H9 (cell line): Measurements from ENCODE around the gene MALRD1. TPM values are rescaled to one million over a fixed set of nuclear protein-coding genes. Genes with fewer than 3 reads are reported as not detected.

ENCODE experiments used
- DNase-seq: peaks from one replicate; pipeline ENCODE4 v3.0.0-alpha.2; 2017
- H2AFZ ChIP-seq: one replicate; pipeline ENCODE4 v1.6.1; 2013; ENCODE audit warnings: mild to moderate bottlenecking, low read length, control low read depth, moderate library complexity
- H2AK5ac ChIP-seq: 2 replicates; pipeline ENCODE4 v1.6.1; 2013; ENCODE audit warnings: low read length, control low read depth, mixed read lengths; ENCODE audit not compliant: insufficient read length
- H2BK120ac ChIP-seq: one replicate; pipeline ENCODE4 v1.6.1; 2013; ENCODE audit warnings: low read depth, mild to moderate bottlenecking, low read length, control low read depth, inconsistent platforms; ENCODE audit not compliant: poor library complexity, severe bottlenecking
- H2BK12ac ChIP-seq: 2 replicates; pipeline ENCODE4 v1.6.1; 2013; ENCODE audit warnings: low read length, control low read depth, mixed read lengths, low read depth; ENCODE audit not compliant: insufficient read length
- H2BK15ac ChIP-seq: 2 replicates; pipeline ENCODE4 v1.6.1; 2013; ENCODE audit warnings: low read depth, low read length, control low read depth
- H2BK20ac ChIP-seq: one replicate; pipeline ENCODE4 v1.6.1; 2013; ENCODE audit warnings: low read depth, mild to moderate bottlenecking, low read length, control low read depth, inconsistent platforms; ENCODE audit not compliant: poor library complexity, severe bottlenecking
- H2BK5ac ChIP-seq: 2 replicates; pipeline ENCODE4 v1.6.1; 2013; ENCODE audit warnings: low read length, control low read depth, mixed read lengths; ENCODE audit not compliant: insufficient read length
- H3K14ac ChIP-seq: 2 replicates; pipeline ENCODE4 v1.6.1; 2013; ENCODE audit warnings: low read length, control low read depth; ENCODE audit not compliant: insufficient read depth
- H3K18ac ChIP-seq: 2 replicates; pipeline ENCODE4 v1.6.1; 2013; ENCODE audit warnings: low read depth, mild to moderate bottlenecking, mixed read lengths, low read length, control low read depth; ENCODE audit not compliant: insufficient read length
- H3K23ac ChIP-seq: 2 replicates; pipeline ENCODE4 v1.6.1; 2013; ENCODE audit warnings: low read length, control low read depth, mixed read lengths, low read depth; ENCODE audit not compliant: insufficient read length
- H3K23me2 ChIP-seq: 2 replicates; pipeline ENCODE4 v1.6.1; 2013; ENCODE audit warnings: low read depth, mild to moderate bottlenecking, mixed read lengths, low read length, control low read depth; ENCODE audit not compliant: insufficient read length, poor library complexity, severe bottlenecking
- H3K27ac ChIP-seq: 2 replicates; pipeline ENCODE4 v1.5.1; 2013; ENCODE audit warnings: low read length, control low read depth, mixed read lengths, low read depth; ENCODE audit not compliant: insufficient read length
- H3K27me3 ChIP-seq: 2 replicates; pipeline ENCODE4 v1.6.1; 2013; ENCODE audit warnings: low read length, control low read depth, inconsistent platforms; ENCODE audit not compliant: insufficient read depth
- H3K4ac ChIP-seq: 2 replicates; pipeline ENCODE4 v1.6.1; 2013; ENCODE audit warnings: low read depth, mild to moderate bottlenecking, control low read depth, inconsistent platforms, low read length, moderate library complexity
- H3K4me1 ChIP-seq: 2 replicates; pipeline ENCODE4 v1.6.1; 2013; ENCODE audit warnings: low read length, control low read depth, inconsistent platforms; ENCODE audit not compliant: insufficient read depth
- H3K4me2 ChIP-seq: 2 replicates; pipeline ENCODE4 v1.6.1; 2013; ENCODE audit warnings: low read length, control low read depth, mixed read lengths; ENCODE audit not compliant: insufficient read length, insufficient read depth
- H3K56ac ChIP-seq: 2 replicates; pipeline ENCODE4 v1.6.1; 2013; ENCODE audit warnings: low read depth, mild to moderate bottlenecking, mixed read lengths, low read length, control low read depth; ENCODE audit not compliant: insufficient read length
- H3K79me1 ChIP-seq: 2 replicates; pipeline ENCODE4 v1.6.1; 2013; ENCODE audit warnings: low read depth, mild to moderate bottlenecking, moderate library complexity, low read length, control low read depth, inconsistent platforms; ENCODE audit not compliant: insufficient read depth, poor library complexity, severe bottlenecking
- H3K79me2 ChIP-seq: 2 replicates; pipeline ENCODE4 v1.6.1; 2013; ENCODE audit warnings: low read length, control low read depth, inconsistent platforms; ENCODE audit not compliant: insufficient read depth
- H3K9ac ChIP-seq: 2 replicates; pipeline ENCODE4 v1.6.1; 2013; ENCODE audit warnings: low read length, control low read depth, mixed read lengths; ENCODE audit not compliant: insufficient read length; ENCODE audit errors: extremely low read depth
- H3K9me3 ChIP-seq: one replicate; pipeline ENCODE4 v1.6.1; 2013; ENCODE audit warnings: low read depth, low read length, inconsistent platforms; ENCODE audit not compliant: control insufficient read depth
- H3T11ph ChIP-seq: one replicate; pipeline ENCODE4 v1.6.1; 2013; ENCODE audit warnings: mild to moderate bottlenecking, low read length, control low read depth, inconsistent platforms
- H4K20me1 ChIP-seq: one replicate; pipeline ENCODE4 v1.6.1; 2013; ENCODE audit not compliant: control insufficient read depth, insufficient read length, insufficient read depth
- H4K5ac ChIP-seq: 2 replicates; pipeline ENCODE4 v1.6.1; 2013; ENCODE audit warnings: low read depth, mild to moderate bottlenecking, mixed read lengths, low read length, control low read depth; ENCODE audit not compliant: insufficient read length
- H4K8ac ChIP-seq: replicated peaks from 2 replicates; pipeline ENCODE4 v1.6.1; 2013; ENCODE audit warnings: low read length, control low read depth, mixed read lengths, low read depth; ENCODE audit not compliant: insufficient read length
- H4K91ac ChIP-seq: 2 replicates; pipeline ENCODE4 v1.6.1; 2013; ENCODE audit warnings: low read depth, mild to moderate bottlenecking, moderate library complexity, mixed read lengths, low read length, control low read depth; ENCODE audit not compliant: insufficient read length
- H3K27ac Mint-ChIP-seq, 3 experiments: 2 replicates in 2 of 3; 3 replicates in 1 of 3; pipeline ENCODE4 v1.8.0; 2020 to 2021; ENCODE audit warnings: mixed read lengths in 3 of 3, mild to moderate bottlenecking in 1 of 3, moderate library complexity in 1 of 3
- H3K27me3 Mint-ChIP-seq: 2 replicates; pipeline ENCODE4 v1.8.0; 2021; ENCODE audit warnings: low read depth, mild to moderate bottlenecking, moderate library complexity, mixed read lengths
- H3K36me3 Mint-ChIP-seq, 3 experiments: 2 replicates in 2 of 3; 3 replicates in 1 of 3; pipeline ENCODE4 v1.8.0; 2020 to 2021; ENCODE audit warnings: low read depth in 3 of 3, mixed read lengths in 3 of 3; ENCODE audit not compliant: insufficient read depth in 1 of 3
- H3K4me1 Mint-ChIP-seq, 2 experiments: 2 replicates each; pipeline ENCODE4 v1.8.0; 2020; ENCODE audit warnings: mixed read lengths in 2 of 2
- H3K4me3 Mint-ChIP-seq, 2 experiments: 2 replicates in 1 of 2; 3 replicates in 1 of 2; pipeline ENCODE4 v1.8.0; 2020 to 2021; ENCODE audit warnings: mild to moderate bottlenecking in 2 of 2, mixed read lengths in 2 of 2, moderate library complexity in 1 of 2
- H3K9me3 Mint-ChIP-seq, 2 experiments: 2 replicates in 1 of 2; 3 replicates in 1 of 2; pipeline ENCODE4 v1.8.0; 2020; ENCODE audit warnings: mild to moderate bottlenecking in 2 of 2, mixed read lengths in 2 of 2, moderate library complexity in 1 of 2
- WGBS: extraction: QIAGEN DNeasy Blood & Tissue Kit; methylation state at CpG from one replicate; pipeline ENCODE4 v1.1.7; 2013; ENCODE audit warnings: missing lambda C conversion rate, low lambda C conversion rate, mixed read lengths; ENCODE audit not compliant: insufficient read length; ENCODE audit errors: extremely low coverage; 5-methylcytosine and 5-hydroxymethylcytosine counted together
- total RNA-seq: library from RNA; stranded (reverse); gene quantifications from 2 replicates; pipeline ENCODE4 v1.2.1, GENCODE V29; 2021
- TF ChIP-seq, protein P1 (sequence below): fragments of 200-600 bp; sonication (generic); conservative IDR thresholded peaks from 3 replicates; pipeline ENCODE4 v1.8.0; 2021; ENCODE audit warnings: antibody characterized with exemption, mild to moderate bottlenecking

Gene MALRD1
- total RNA-seq, 1 experiment from 2014 or later = 0.20 TPM

DNA sequence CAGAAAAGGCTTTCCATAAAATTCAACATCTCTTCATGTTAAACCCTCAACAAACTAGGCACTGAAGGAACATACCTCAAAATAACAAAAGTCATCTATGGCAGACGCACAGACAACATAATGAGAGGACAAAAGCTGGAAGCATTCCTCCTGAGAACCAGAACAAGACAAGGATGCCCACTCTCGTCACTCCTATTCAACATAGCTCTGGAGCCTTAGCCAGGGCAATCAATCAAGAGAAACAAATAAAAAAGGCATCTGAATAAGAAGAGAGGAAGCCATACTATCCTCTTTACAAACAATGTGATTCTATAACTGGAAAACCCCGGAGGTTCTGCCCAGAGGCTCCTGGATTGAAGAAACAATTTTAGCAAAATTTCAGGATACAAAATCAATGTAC, 251.0 kb downstream of the MALRD1 start:
- Mint-ChIP-seq H3K9me3 (no peaks in the 10 kb centered on the region), H3K27me3 (no peaks in the 10 kb centered on the region), H3K4me1 (peaks cover 8% of the 10 kb centered on the region in 2 experiments), H3K4me3 (no peak overlapping the region), H3K36me3 (no peaks in the 10 kb centered on the region), H3K27ac (no peak overlapping the region)
- Histone ChIP-seq H3K23ac (no peak overlapping the region), H3K18ac (no peak overlapping the region), H4K5ac (no peak overlapping the region), H3T11ph (no peak overlapping the region), H4K8ac (no peak overlapping the region), H3K9ac (no peak overlapping the region), H4K91ac (no peak overlapping the region), H2BK20ac (no peak overlapping the region), H2AK5ac (no peak overlapping the region), H3K27me3 (no peaks in the 10 kb centered on the region), H2BK120ac (no peak overlapping the region), H3K14ac (no peak overlapping the region), H2BK5ac (no peak overlapping the region), H3K4ac (no peak overlapping the region), H2BK12ac (no peak overlapping the region), H3K56ac (no peak overlapping the region), H3K9me3 (no peaks in the 10 kb centered on the region), H4K20me1 (no peaks in the 10 kb centered on the region), H3K23me2 (no peaks in the 10 kb centered on the region), H3K79me2 (no peaks in the 10 kb centered on the region), H2AFZ (no peak overlapping the region), H3K4me2 (no peak overlapping the region), H3K4me1 (no peaks in the 10 kb centered on the region), H2BK15ac (no peak overlapping the region), H3K27ac (no peak overlapping the region), H3K79me1 (no peaks in the 10 kb centered on the region)
- TF ChIP-seq, protein P1, sequence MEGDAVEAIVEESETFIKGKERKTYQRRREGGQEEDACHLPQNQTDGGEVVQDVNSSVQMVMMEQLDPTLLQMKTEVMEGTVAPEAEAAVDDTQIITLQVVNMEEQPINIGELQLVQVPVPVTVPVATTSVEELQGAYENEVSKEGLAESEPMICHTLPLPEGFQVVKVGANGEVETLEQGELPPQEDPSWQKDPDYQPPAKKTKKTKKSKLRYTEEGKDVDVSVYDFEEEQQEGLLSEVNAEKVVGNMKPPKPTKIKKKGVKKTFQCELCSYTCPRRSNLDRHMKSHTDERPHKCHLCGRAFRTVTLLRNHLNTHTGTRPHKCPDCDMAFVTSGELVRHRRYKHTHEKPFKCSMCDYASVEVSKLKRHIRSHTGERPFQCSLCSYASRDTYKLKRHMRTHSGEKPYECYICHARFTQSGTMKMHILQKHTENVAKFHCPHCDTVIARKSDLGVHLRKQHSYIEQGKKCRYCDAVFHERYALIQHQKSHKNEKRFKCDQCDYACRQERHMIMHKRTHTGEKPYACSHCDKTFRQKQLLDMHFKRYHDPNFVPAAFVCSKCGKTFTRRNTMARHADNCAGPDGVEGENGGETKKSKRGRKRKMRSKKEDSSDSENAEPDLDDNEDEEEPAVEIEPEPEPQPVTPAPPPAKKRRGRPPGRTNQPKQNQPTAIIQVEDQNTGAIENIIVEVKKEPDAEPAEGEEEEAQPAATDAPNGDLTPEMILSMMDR = no peak
- no CpG with 5 or more reads among the region's 3 CpGs for WGBS
- DNase-seq = no peak
